ENCODE data around the gene OR10P1.

The OR10P1 gene

GRCh38 chr12:55614764-55615163 is 21.9 kb upstream of the OR10P1 start:
- Histone ChIP-seq H3K18ac (ENCODE audit: low read length) (no peak overlapping the region), H3K9ac (ENCODE audit: low read length) (no peak overlapping the region), H2BK5ac (ENCODE audit: low read length) (no peak overlapping the region), H3K4me3 (ENCODE audit: low read length) (no peak overlapping the region), H3K27ac (ENCODE audit: low read depth, low read length) (no peak overlapping the region), H3K56ac (ENCODE audit: low read length) (no peak overlapping the region), H3K79me2 (ENCODE audit: control insufficient read depth, insufficient read depth, low read length) (no peaks in the 10 kb centered on the region), H3K4me1 (ENCODE audit: control insufficient read depth, low read depth, low read length) (no peaks in the 10 kb centered on the region), H2AK5ac (ENCODE audit: low read length) (no peak overlapping the region), H3K4me2 (ENCODE audit: low read length) (no peak overlapping the region), H3K36me3 (ENCODE audit: control insufficient read depth, insufficient read depth, low read length) (no peaks in the 10 kb centered on the region), H3K27me3 (ENCODE audit: insufficient read depth, low read length, poor library complexity) (no peaks in the 10 kb centered on the region), H2BK15ac (replicated peaks; ENCODE audit: low read depth) (no peak overlapping the region), H3K4ac (ENCODE audit: low read depth, low read length) (no peak overlapping the region), H3K79me1 (ENCODE audit: low read length) (no peaks in the 10 kb centered on the region), H4K5ac (ENCODE audit: low read length) (no peak overlapping the region), H3K23ac (ENCODE audit: low read length) (no peak overlapping the region), H2BK120ac (ENCODE audit: low read depth, low read length) (no peak overlapping the region), H4K8ac (ENCODE audit: low read depth, low read length) (no peak overlapping the region)
- DNase-seq, result no peak
- WGBS (ENCODE audit: extremely low coverage, insufficient coverage, low lambda C conversion rate), result no CpG with 5 or more reads among the region's 1 CpG

GRCh38 chr12:55619354-55620138 is 17.1 kb upstream of the OR10P1 start:
- Histone ChIP-seq H3K36me3 (ENCODE audit: control insufficient read depth, insufficient read depth, low read length) (no peaks in the 10 kb centered on the region), H3K4ac (ENCODE audit: low read depth, low read length) (no peak overlapping the region), H3K4me1 (ENCODE audit: control insufficient read depth, low read depth, low read length) (no peaks in the 10 kb centered on the region), H4K5ac (ENCODE audit: low read length) (no peak overlapping the region), H4K8ac (ENCODE audit: low read depth, low read length) (no peak overlapping the region), H2BK120ac (ENCODE audit: low read depth, low read length) (no peak overlapping the region), H2AK5ac (ENCODE audit: low read length) (no peak overlapping the region), H3K4me3 (ENCODE audit: low read length) (no peak overlapping the region), H3K27me3 (ENCODE audit: insufficient read depth, low read length, poor library complexity) (no peaks in the 10 kb centered on the region), H3K9ac (ENCODE audit: low read length) (no peak overlapping the region), H3K4me2 (ENCODE audit: low read length) (no peak overlapping the region), H3K18ac (ENCODE audit: low read length) (no peak overlapping the region), H3K27ac (ENCODE audit: low read depth, low read length) (no peak overlapping the region), H2BK5ac (ENCODE audit: low read length) (no peak overlapping the region), H3K79me1 (ENCODE audit: low read length) (no peaks in the 10 kb centered on the region), H3K56ac (ENCODE audit: low read length) (no peak overlapping the region), H2BK15ac (replicated peaks; ENCODE audit: low read depth) (no peak overlapping the region), H3K23ac (ENCODE audit: low read length) (no peak overlapping the region), H3K79me2 (ENCODE audit: control insufficient read depth, insufficient read depth, low read length) (no peaks in the 10 kb centered on the region)
- peak; percentile 97 for DNase-seq
- WGBS (ENCODE audit: extremely low coverage, insufficient coverage, low lambda C conversion rate), result no CpG with 5 or more reads among the region's 6 CpGs

GRCh38 chr12:55624056-55624455 is 12.6 kb upstream of the OR10P1 start:
- Histone ChIP-seq H3K4me2 (ENCODE audit: low read length) (no peak overlapping the region), H3K56ac (ENCODE audit: low read length) (no peak overlapping the region), H2AK5ac (ENCODE audit: low read length) (no peak overlapping the region), H3K79me1 (ENCODE audit: low read length) (no peaks in the 10 kb centered on the region), H3K4me3 (ENCODE audit: low read length) (no peak overlapping the region), H4K8ac (ENCODE audit: low read depth, low read length) (no peak overlapping the region), H2BK5ac (ENCODE audit: low read length) (no peak overlapping the region), H3K27ac (ENCODE audit: low read depth, low read length) (no peak overlapping the region), H3K9ac (ENCODE audit: low read length) (no peak overlapping the region), H2BK120ac (ENCODE audit: low read depth, low read length) (no peak overlapping the region), H4K5ac (ENCODE audit: low read length) (no peak overlapping the region), H2BK15ac (replicated peaks; ENCODE audit: low read depth) (no peak overlapping the region), H3K4ac (ENCODE audit: low read depth, low read length) (no peak overlapping the region), H3K18ac (ENCODE audit: low read length) (no peak overlapping the region), H3K27me3 (ENCODE audit: insufficient read depth, low read length, poor library complexity) (no peaks in the 10 kb centered on the region), H3K23ac (ENCODE audit: low read length) (no peak overlapping the region), H3K4me1 (ENCODE audit: control insufficient read depth, low read depth, low read length) (no peaks in the 10 kb centered on the region), H3K36me3 (ENCODE audit: control insufficient read depth, insufficient read depth, low read length) (no peaks in the 10 kb centered on the region), H3K79me2 (ENCODE audit: control insufficient read depth, insufficient read depth, low read length) (no peaks in the 10 kb centered on the region)
- no peak for DNase-seq

DNA sequence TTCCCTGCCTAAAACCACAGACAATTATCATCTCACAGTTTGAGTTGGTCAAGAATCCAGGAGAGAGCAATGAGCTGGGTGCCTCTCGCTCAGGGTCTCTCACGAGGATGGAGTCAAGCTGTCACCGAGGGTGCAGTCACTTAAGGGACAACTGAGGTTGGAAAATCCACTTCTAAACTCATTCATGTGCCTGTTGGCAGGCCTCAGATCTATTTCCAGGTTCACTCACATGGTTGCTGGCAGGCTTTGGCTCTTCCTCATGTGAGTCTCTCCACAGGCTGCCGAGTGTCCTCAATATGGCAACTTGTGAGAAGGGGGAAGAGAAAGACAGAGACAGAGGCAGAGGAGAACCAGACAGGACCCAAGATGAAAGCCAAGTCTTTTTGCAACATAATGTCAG is 10.5 kb upstream of the OR10P1 start:
- Histone ChIP-seq H3K18ac (ENCODE audit: low read length) (no peak overlapping the region), H3K23ac (ENCODE audit: low read length) (no peak overlapping the region), H2BK15ac (replicated peaks; ENCODE audit: low read depth) (no peak overlapping the region), H3K79me2 (ENCODE audit: control insufficient read depth, insufficient read depth, low read length) (no peaks in the 10 kb centered on the region), H3K56ac (ENCODE audit: low read length) (no peak overlapping the region), H2BK5ac (ENCODE audit: low read length) (no peak overlapping the region), H2BK120ac (ENCODE audit: low read depth, low read length) (no peak overlapping the region), H3K27ac (ENCODE audit: low read depth, low read length) (no peak overlapping the region), H3K4me1 (ENCODE audit: control insufficient read depth, low read depth, low read length) (no peaks in the 10 kb centered on the region), H3K9ac (ENCODE audit: low read length) (no peak overlapping the region), H4K5ac (ENCODE audit: low read length) (no peak overlapping the region), H2AK5ac (ENCODE audit: low read length) (no peak overlapping the region), H3K4me3 (ENCODE audit: low read length) (no peak overlapping the region), H3K79me1 (ENCODE audit: low read length) (no peaks in the 10 kb centered on the region), H3K4me2 (ENCODE audit: low read length) (no peak overlapping the region), H3K36me3 (ENCODE audit: control insufficient read depth, insufficient read depth, low read length) (no peaks in the 10 kb centered on the region), H4K8ac (ENCODE audit: low read depth, low read length) (no peak overlapping the region), H3K4ac (ENCODE audit: low read depth, low read length) (no peak overlapping the region), H3K27me3 (ENCODE audit: insufficient read depth, low read length, poor library complexity) (no peaks in the 10 kb centered on the region)
- whole genome bisulfite sequencing (ENCODE audit: extremely low coverage, insufficient coverage, low lambda C conversion rate), result no CpG with 5 or more reads among the region's 4 CpGs
- no peak for DNase-seq

DNA sequence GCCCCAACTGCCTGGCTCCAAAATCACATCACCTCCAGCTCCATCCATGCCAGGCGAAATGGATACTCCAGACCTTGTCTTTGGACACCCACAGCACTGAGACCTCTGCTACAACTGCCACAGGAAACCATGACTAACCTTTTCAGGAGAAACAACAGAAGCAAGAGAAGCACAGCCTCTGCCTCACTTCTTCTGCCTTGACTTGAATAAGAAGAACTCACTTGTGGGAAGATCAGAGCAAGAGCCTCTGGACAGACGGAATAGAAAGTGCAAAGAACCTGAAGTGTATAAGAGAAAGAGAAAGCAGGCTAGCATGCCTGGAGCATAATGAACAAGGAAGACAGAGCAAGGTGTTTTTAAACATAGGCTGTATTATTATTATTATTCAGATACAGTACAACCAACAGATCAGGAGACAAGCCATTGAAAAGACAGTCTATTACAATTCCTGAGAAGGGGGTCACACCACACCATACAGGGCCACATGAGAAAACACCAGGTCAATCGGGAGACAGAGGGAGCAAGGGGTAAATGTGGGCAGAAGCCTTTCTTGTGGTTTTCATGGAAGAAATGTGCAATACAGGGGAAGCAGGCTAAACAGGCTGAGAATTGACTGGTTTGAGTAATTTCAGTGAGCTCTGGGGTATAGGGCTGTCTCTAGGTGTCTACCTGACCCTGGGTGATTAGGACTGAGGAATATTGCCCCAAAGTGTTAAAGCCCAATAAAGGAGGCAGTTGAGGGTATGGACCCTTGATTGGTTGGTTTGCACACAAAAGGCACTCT is 7.4 kb upstream of the OR10P1 start:
- no peak overlapping the region for H3K56ac ChIP-seq (ENCODE audit: low read length)
- no peak for DNase-seq

More for the DNA sequence above, 7.4 kb upstream of the OR10P1 start:
- no peak overlapping the region for H2BK5ac ChIP-seq (ENCODE audit: low read length)
- no peaks in the 10 kb centered on the region for H3K79me1 ChIP-seq (ENCODE audit: low read length)
- H3K27ac ChIP-seq (ENCODE audit: low read depth, low read length), result no peak overlapping the region
- no peak overlapping the region for H2AK5ac ChIP-seq (ENCODE audit: low read length)
- no peak overlapping the region for H3K9ac ChIP-seq (ENCODE audit: low read length)
- no peak overlapping the region for H4K8ac ChIP-seq (ENCODE audit: low read depth, low read length)
- no CpG with 5 or more reads among the region's 3 CpGs for WGBS (ENCODE audit: extremely low coverage, insufficient coverage, low lambda C conversion rate)
- no peak overlapping the region for H4K5ac ChIP-seq (ENCODE audit: low read length)
- H2BK120ac ChIP-seq (ENCODE audit: low read depth, low read length), result no peak overlapping the region
- H3K79me2 ChIP-seq (ENCODE audit: control insufficient read depth, insufficient read depth, low read length), result no peaks in the 10 kb centered on the region
- no peak overlapping the region for H3K4me3 ChIP-seq (ENCODE audit: low read length)
- no peaks in the 10 kb centered on the region for H3K36me3 ChIP-seq (ENCODE audit: control insufficient read depth, insufficient read depth, low read length)
- H3K27me3 ChIP-seq (ENCODE audit: insufficient read depth, low read length, poor library complexity), result no peaks in the 10 kb centered on the region
- H3K4me1 ChIP-seq (ENCODE audit: control insufficient read depth, low read depth, low read length), result no peaks in the 10 kb centered on the region
- H3K18ac ChIP-seq (ENCODE audit: low read length), result no peak overlapping the region
- no peak overlapping the region for H3K4me2 ChIP-seq (ENCODE audit: low read length)
- H2BK15ac ChIP-seq (replicated peaks; ENCODE audit: low read depth), result no peak overlapping the region
- H3K4ac ChIP-seq (ENCODE audit: low read depth, low read length), result no peak overlapping the region
- no peak overlapping the region for H3K23ac ChIP-seq (ENCODE audit: low read length)
